Measurements from ENCODE around the gene PRX.

Gene PRX

GRCh38 chr19:40348961-40349507 lies 64.1 kb downstream of the PRX start:
- no peaks in the 10 kb centered on the region for H3K36me3 ChIP-seq (ENCODE audit: control insufficient read depth in 2 of 2, insufficient read depth in 2 of 2, low read length in 2 of 2)
- H3K4me3 ChIP-seq (ENCODE audit: low read length in 2 of 2) = peak overlapping the region; percentile 75 to 82
- H3K4me1 ChIP-seq (ENCODE audit: control insufficient read depth in 2 of 2, insufficient read depth in 2 of 2, low read length in 2 of 2) = peaks cover 9% of the 10 kb centered on the region in 2 donors
- H3K27me3 ChIP-seq (ENCODE audit: control insufficient read depth in 2 of 2, insufficient read depth in 2 of 2, low read length in 2 of 2) = no peaks in the 10 kb centered on the region
- H3K9ac ChIP-seq (ENCODE audit: low read depth in 1 of 2, low read length in 2 of 2) = peak overlapping the region; percentile 58 to 74
- peak overlapping the region in 1 of 2 donors; percentile 58 for H3K27ac ChIP-seq (ENCODE audit: low read depth in 2 of 2, low read length in 2 of 2)
- no peaks in the 10 kb centered on the region for H3K9me3 ChIP-seq (ENCODE audit: control insufficient read depth in 2 of 2, low read length in 2 of 2)

- H3K4me3 ChIP-seq (ENCODE audit: low read length in 2 of 2) = peak within 1 kb of the TSS; percentile 75 to 97
- H3K9me3 ChIP-seq (ENCODE audit: control insufficient read depth in 2 of 2, low read length in 2 of 2) = no peaks in the 10 kb centered on the region
- H3K4me1 ChIP-seq (ENCODE audit: control insufficient read depth in 2 of 2, insufficient read depth in 2 of 2, low read length in 2 of 2) = peaks cover 9% of the 10 kb centered on the region in 2 donors
- H3K9ac ChIP-seq (ENCODE audit: low read depth in 1 of 2, low read length in 2 of 2) = peak within 1 kb of the TSS; percentile 88 to 91
- H3K27ac ChIP-seq (ENCODE audit: low read depth in 2 of 2, low read length in 2 of 2) = peak within 1 kb of the TSS; percentile 51 to 58
- no peaks in the 10 kb centered on the region for H3K27me3 ChIP-seq (ENCODE audit: control insufficient read depth in 2 of 2, insufficient read depth in 2 of 2, low read length in 2 of 2)
- H3K36me3 ChIP-seq (ENCODE audit: control insufficient read depth in 2 of 2, insufficient read depth in 2 of 2, low read length in 2 of 2) = peaks cover 0 to under 1% of the 10 kb centered on the region in 2 donors
Observed at GRCh38 chr19:40348125-40348913, 64.9 kb downstream of the PRX start, which contains the start of the genes C19orf47 and PLD3. C19orf47 (minus strand) TSS chr19:40348397; CDS start chr19:40341857, 6,540 bp downstream. PLD3 (plus strand) TSS chr19:40348695; CDS start chr19:40366484, 17,789 bp downstream.

GRCh38 chr19:40344422-40344821 lies 68.8 kb downstream of the PRX start:
- H3K4me1 ChIP-seq (ENCODE audit: control insufficient read depth in 2 of 2, insufficient read depth in 2 of 2, low read length in 2 of 2) = peaks cover 8 to 9% of the 10 kb centered on the region in 2 donors
- H3K27ac ChIP-seq (ENCODE audit: low read depth in 2 of 2, low read length in 2 of 2) = no peak overlapping the region
- no peak overlapping the region for H3K9ac ChIP-seq (ENCODE audit: low read depth in 1 of 2, low read length in 2 of 2)

More at GRCh38 chr19:40344422-40344821, 68.8 kb downstream of the PRX start:
- Histone ChIP-seq H3K27me3 (ENCODE audit: control insufficient read depth in 2 of 2, insufficient read depth in 2 of 2, low read length in 2 of 2) (no peaks in the 10 kb centered on the region), H3K9me3 (ENCODE audit: control insufficient read depth in 2 of 2, low read length in 2 of 2) (no peaks in the 10 kb centered on the region), H3K4me3 (ENCODE audit: low read length in 2 of 2) (no peak overlapping the region), H3K36me3 (ENCODE audit: control insufficient read depth in 2 of 2, insufficient read depth in 2 of 2, low read length in 2 of 2) (peaks cover 0 to 3% of the 10 kb centered on the region in 2 donors)

Measured in mucosa of rectum (tissue), 2 donors.